Effector CD8-positive, alpha-beta T cell (primary cell): ENCODE data around the gene FOCAD.

Experiments
- DNase-seq: peaks from one replicate; lab custom pipeline; 2025; lab: John Stamatoyannopoulos, UW

Gene FOCAD

GRCh38 chr9:20734275-20734674, 50.2 kb downstream of the FOCAD start:
- no peak for DNase-seq

- no peak for DNase-seq
Observed at GRCh38 chr9:20740304-20740703, 56.2 kb downstream of the FOCAD start.

GRCh38 chr9:20740929-20741582, 57.0 kb downstream of the FOCAD start:
- DNase-seq = no peak

GRCh38 chr9:20742833-20743232, 58.8 kb downstream of the FOCAD start:
- no peak for DNase-seq

GRCh38 chr9:20744036-20744630, 60.1 kb downstream of the FOCAD start:
- no peak for DNase-seq

GRCh38 chr9:20746967-20747366, 62.9 kb downstream of the FOCAD start:
- no peak for DNase-seq

GRCh38 chr9:20749496-20750198, 65.6 kb downstream of the FOCAD start:
- DNase-seq = no peak

GRCh38 chr9:20753761-20754160, 69.7 kb downstream of the FOCAD start:
- no peak for DNase-seq

- DNase-seq = no peak
Observed at GRCh38 chr9:20754556-20754955, 70.5 kb downstream of the FOCAD start.

- DNase-seq = no peak
Observed at GRCh38 chr9:20760246-20760891, 76.3 kb downstream of the FOCAD start.

GRCh38 chr9:20770947-20771346, 86.9 kb downstream of the FOCAD start:
- no peak for DNase-seq

GRCh38 chr9:20771729-20772128, 87.7 kb downstream of the FOCAD start:
- DNase-seq = no peak

- no peak for DNase-seq
Observed at GRCh38 chr9:20775683-20776082, 91.6 kb downstream of the FOCAD start.

GRCh38 chr9:20781092-20781491, 97.0 kb downstream of the FOCAD start:
- DNase-seq = no peak

- DNase-seq = no peak
Observed at GRCh38 chr9:20782289-20782688, 98.2 kb downstream of the FOCAD start.

GRCh38 chr9:20783057-20784038, 99.3 kb downstream of the FOCAD start:
- DNase-seq = no peak

- no peak for DNase-seq
Observed at GRCh38 chr9:20784196-20784595, 100.1 kb downstream of the FOCAD start.

- DNase-seq = no peak
Observed at GRCh38 chr9:20786807-20787206, 102.7 kb downstream of the FOCAD start.

GRCh38 chr9:20788526-20789451, 104.7 kb downstream of the FOCAD start:
- no peak for DNase-seq

- no peak for DNase-seq
Observed at GRCh38 chr9:20790721-20791120, 106.7 kb downstream of the FOCAD start.
